NT2/D1 (cell line): Measurements from ENCODE around the gene CENPX.

Source experiments
- YY1 ChIP-seq: IDR thresholded peaks from 2 replicates; pipeline ENCODE4 v1.6.1; 2011; ENCODE audit not compliant: insufficient read length, insufficient read depth
- ZNF274 ChIP-seq: IDR thresholded peaks from 2 replicates; pipeline ENCODE4 v1.6.1; 2011; ENCODE audit warnings: mild to moderate bottlenecking, low read depth, low read length

DNA sequence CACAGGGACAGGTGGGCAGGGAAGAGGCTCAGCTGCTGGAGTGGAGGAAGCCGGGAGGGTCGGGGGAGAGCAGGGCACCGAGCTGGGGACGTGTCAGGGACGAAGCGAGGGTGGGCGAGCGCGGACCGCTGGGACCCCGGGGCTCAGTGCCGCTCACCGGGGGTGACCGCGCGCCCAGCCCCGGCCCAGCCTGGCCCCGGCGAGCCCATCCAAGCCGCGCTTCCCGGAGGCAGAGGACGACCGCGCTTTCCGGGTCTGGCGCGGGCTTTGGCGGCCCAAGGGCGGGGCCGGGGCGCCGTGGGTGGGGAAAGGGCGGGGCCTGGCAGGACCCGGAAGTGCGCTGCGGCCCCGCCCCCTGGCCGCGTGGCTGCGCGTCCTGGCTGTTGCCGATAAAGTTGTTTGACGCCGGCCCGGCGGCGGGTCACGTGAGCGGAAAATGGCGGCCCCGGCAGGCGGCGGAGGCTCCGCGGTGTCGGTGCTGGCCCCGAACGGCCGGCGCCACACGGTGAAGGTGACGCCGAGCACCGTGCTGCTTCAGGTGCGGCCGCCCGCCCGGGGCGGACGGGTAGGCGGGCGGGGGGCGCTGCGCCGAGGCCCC is 45.4 kb downstream of the CENPX start, which contains the start of gene ASPSCR1:
- peak; percentile 74 for TF ChIP-seq YY1
- no peak for TF ChIP-seq ZNF274
